ENCODE measurements around the gene BNC1.

DNA sequence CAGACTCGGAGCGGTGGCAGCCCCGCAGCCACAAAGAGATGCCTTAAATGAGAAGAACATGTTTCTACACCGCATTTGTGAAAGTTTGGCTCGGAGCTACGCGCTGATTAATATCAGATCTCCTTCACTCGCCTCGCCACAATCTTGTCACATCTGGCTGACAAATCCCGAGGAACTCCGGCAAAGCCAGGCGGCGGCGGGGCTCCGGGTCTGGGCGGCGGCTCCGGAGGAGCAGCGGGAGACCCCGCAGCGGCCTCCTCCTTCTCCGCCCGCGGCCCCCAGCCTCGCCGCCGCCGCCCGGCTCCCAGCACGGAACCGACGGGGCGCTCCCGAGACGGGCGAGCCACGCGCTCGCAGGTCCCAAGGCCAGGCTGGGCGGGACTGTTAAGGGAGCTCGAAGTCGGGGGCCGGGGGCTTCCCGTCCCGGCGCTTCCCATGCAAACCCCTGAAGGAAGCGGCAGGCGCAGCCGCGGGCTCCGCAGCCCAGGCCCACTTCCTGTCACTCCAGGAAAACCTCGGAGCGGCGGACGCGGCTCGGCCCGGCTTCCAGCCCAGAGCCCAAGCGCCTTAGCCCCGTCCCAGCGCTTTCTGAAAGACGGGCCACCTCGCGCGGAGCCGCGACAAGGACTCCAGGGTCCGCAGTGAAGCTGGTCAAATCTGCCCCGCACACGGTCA is 1.2 kb downstream of the BNC1 start:
- TF ChIP-seq, protein P1, sequence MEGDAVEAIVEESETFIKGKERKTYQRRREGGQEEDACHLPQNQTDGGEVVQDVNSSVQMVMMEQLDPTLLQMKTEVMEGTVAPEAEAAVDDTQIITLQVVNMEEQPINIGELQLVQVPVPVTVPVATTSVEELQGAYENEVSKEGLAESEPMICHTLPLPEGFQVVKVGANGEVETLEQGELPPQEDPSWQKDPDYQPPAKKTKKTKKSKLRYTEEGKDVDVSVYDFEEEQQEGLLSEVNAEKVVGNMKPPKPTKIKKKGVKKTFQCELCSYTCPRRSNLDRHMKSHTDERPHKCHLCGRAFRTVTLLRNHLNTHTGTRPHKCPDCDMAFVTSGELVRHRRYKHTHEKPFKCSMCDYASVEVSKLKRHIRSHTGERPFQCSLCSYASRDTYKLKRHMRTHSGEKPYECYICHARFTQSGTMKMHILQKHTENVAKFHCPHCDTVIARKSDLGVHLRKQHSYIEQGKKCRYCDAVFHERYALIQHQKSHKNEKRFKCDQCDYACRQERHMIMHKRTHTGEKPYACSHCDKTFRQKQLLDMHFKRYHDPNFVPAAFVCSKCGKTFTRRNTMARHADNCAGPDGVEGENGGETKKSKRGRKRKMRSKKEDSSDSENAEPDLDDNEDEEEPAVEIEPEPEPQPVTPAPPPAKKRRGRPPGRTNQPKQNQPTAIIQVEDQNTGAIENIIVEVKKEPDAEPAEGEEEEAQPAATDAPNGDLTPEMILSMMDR (IDR thresholded peaks at IDR 0.05; ENCODE audit: low read depth, low read length), result no peak
- TF ChIP-seq POLR2A (IDR thresholded peaks at IDR 0.05; ENCODE audit: extremely low read depth, insufficient read length), result no peak
- no peak for TF ChIP-seq MYC (IDR thresholded peaks at IDR 0.05; ENCODE audit: low read depth, low read length)
- TF ChIP-seq, protein P2, sequence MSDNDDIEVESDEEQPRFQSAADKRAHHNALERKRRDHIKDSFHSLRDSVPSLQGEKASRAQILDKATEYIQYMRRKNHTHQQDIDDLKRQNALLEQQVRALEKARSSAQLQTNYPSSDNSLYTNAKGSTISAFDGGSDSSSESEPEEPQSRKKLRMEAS (IDR thresholded peaks at IDR 0.05; ENCODE audit: low read depth, low read length), result no peak

Data from NB4 (cell line).